Skeletal muscle cell (primary cell): ENCODE data around the gene CTNNA1.
A peak's percentile ranks its signal among the peaks of the same experiment; 100 is the strongest.
"Not testable (repeated sequence)": the region's sequence is repeated elsewhere in the genome, so short reads cannot be mapped to it uniquely, and the experiment has no call there.

Source experiments
- DNase-seq: peaks from one replicate; pipeline ENCODE4 v3.0.0-alpha.2; 2010; ENCODE audit warnings: low read depth
- H3K4me3 ChIP-seq: 2 replicates; pipeline ENCODE4 v1.5.1; 2011; ENCODE audit warnings: low read depth, mild to moderate bottlenecking, control low read depth, low read length, moderate library complexity

Gene CTNNA1

GRCh38 chr5:138914338-138914737, 161.1 kb downstream of the CTNNA1 start:
- no peak overlapping the region for H3K4me3 ChIP-seq
- no peak for DNase-seq

- no peak for DNase-seq
- H3K4me3 ChIP-seq, result no peak overlapping the region
These were observed 165.5 kb downstream of the CTNNA1 start for GRCh38 chr5:138918686-138919085.

GRCh38 chr5:138920181-138920580, 167.0 kb downstream of the CTNNA1 start:
- DNase-seq, result no peak

GRCh38 chr5:138921362-138921761, 168.1 kb downstream of the CTNNA1 start:
- H3K4me3 ChIP-seq, DNase-seq: not testable (repeated sequence)

More at GRCh38 chr5:138920181-138920580, 167.0 kb downstream of the CTNNA1 start:
- H3K4me3 ChIP-seq, result no peak overlapping the region

GRCh38 chr5:138922494-138922893, 169.3 kb downstream of the CTNNA1 start:
- no peak overlapping the region for H3K4me3 ChIP-seq
- DNase-seq, result no peak

- DNase-seq, result no peak
- H3K4me3 ChIP-seq, result no peak overlapping the region
These were observed 171.9 kb downstream of the CTNNA1 start for GRCh38 chr5:138925090-138925635.

- H3K4me3 ChIP-seq, result no peak overlapping the region
- DNase-seq, result no peak
These were observed 173.0 kb downstream of the CTNNA1 start for GRCh38 chr5:138926257-138926656.

- no peak for DNase-seq
- no peak overlapping the region for H3K4me3 ChIP-seq
These were observed 173.6 kb downstream of the CTNNA1 start for GRCh38 chr5:138926688-138927448.

GRCh38 chr5:138927544-138927943, 174.3 kb downstream of the CTNNA1 start:
- no peak for DNase-seq
- H3K4me3 ChIP-seq, result no peak overlapping the region

GRCh38 chr5:138927979-138928378, 174.8 kb downstream of the CTNNA1 start:
- peak; percentile 9 for DNase-seq
- no peak overlapping the region for H3K4me3 ChIP-seq

- no peak overlapping the region for H3K4me3 ChIP-seq
These were observed 176.3 kb downstream of the CTNNA1 start for GRCh38 chr5:138929571-138929955.

GRCh38 chr5:138930371-138931097, 177.3 kb downstream of the CTNNA1 start:
- no peak overlapping the region for H3K4me3 ChIP-seq
- DNase-seq, result no peak

More at GRCh38 chr5:138929571-138929955, 176.3 kb downstream of the CTNNA1 start:
- no peak for DNase-seq

GRCh38 chr5:138932171-138932810, 179.1 kb downstream of the CTNNA1 start:
- DNase-seq, result no peak

GRCh38 chr5:138933522-138934290, 180.5 kb downstream of the CTNNA1 start:
- H3K4me3 ChIP-seq, result no peak overlapping the region
- DNase-seq, result no peak

More at GRCh38 chr5:138932171-138932810, 179.1 kb downstream of the CTNNA1 start:
- H3K4me3 ChIP-seq, result no peak overlapping the region

GRCh38 chr5:138934971-138935370, 181.7 kb downstream of the CTNNA1 start:
- no peak overlapping the region for H3K4me3 ChIP-seq
- DNase-seq, result no peak

GRCh38 chr5:138935466-138935865, 182.2 kb downstream of the CTNNA1 start:
- no peak for DNase-seq
- H3K4me3 ChIP-seq, result no peak overlapping the region

- H3K4me3 ChIP-seq, result no peak overlapping the region
- no peak for DNase-seq
These were observed 183.2 kb downstream of the CTNNA1 start for GRCh38 chr5:138936225-138936967.

- no peak overlapping the region for H3K4me3 ChIP-seq
- no peak for DNase-seq
These were observed 183.7 kb downstream of the CTNNA1 start for GRCh38 chr5:138936968-138937345.
